Nephron (organoid): ENCODE data around the gene SLC7A14.

ENCODE experiments used
- H3K27ac Mint-ChIP-seq, 3 experiments: 2 replicates each; pipeline ENCODE4 v1.8.0; 2020; ENCODE audit warnings: mixed read lengths in 3 of 3, mild to moderate bottlenecking in 2 of 3, moderate library complexity in 1 of 3
- H3K27me3 Mint-ChIP-seq: 2 replicates; pipeline ENCODE4 v1.8.0; 2021; ENCODE audit warnings: low read depth, mild to moderate bottlenecking, moderate library complexity, mixed read lengths
- H3K36me3 Mint-ChIP-seq: 2 replicates; pipeline ENCODE4 v1.8.0; 2020; ENCODE audit warnings: low read depth, mixed read lengths
- H3K4me1 Mint-ChIP-seq: 2 replicates; pipeline ENCODE4 v1.8.0; 2020; ENCODE audit warnings: mixed read lengths
- H3K4me3 Mint-ChIP-seq, 3 experiments: 2 replicates each; pipeline ENCODE4 v1.8.0; 2020; ENCODE audit warnings: mild to moderate bottlenecking in 3 of 3, mixed read lengths in 3 of 3, moderate library complexity in 2 of 3
- H3K9me3 Mint-ChIP-seq: 2 replicates; pipeline ENCODE4 v1.8.0; 2020; ENCODE audit warnings: mixed read lengths
- CTCF ChIP-seq, 3 experiments: fragments of 200-600 bp; sonication (generic); IDR thresholded peaks; one replicate each; pipeline ENCODE4 v1.5.0; 2021; ENCODE audit warnings: antibody characterized with exemption in 3 of 3; ENCODE audit not compliant: unreplicated experiment in 3 of 3

Gene SLC7A14

GRCh38 chr3:170413291-170413690, 172.6 kb downstream of the SLC7A14 start:
- H3K4me3 Mint-ChIP-seq = no peak overlapping the region
- H3K27ac Mint-ChIP-seq = no peak overlapping the region
- H3K27me3 Mint-ChIP-seq = peaks cover 4% of the 10 kb centered on the region
- TF ChIP-seq CTCF (IDR thresholded peaks at IDR 0.05; ENCODE audit: unreplicated experiment in 3 of 3) = no peak
- peaks cover 25% of the 10 kb centered on the region for H3K4me1 Mint-ChIP-seq
- H3K9me3 Mint-ChIP-seq = no peaks in the 10 kb centered on the region
- peaks cover 2% of the 10 kb centered on the region for H3K36me3 Mint-ChIP-seq

GRCh38 chr3:170410428-170411029, 175.3 kb downstream of the SLC7A14 start:
- H3K4me3 Mint-ChIP-seq = no peak overlapping the region
- peak; percentile 59 to 66 (median 61) for TF ChIP-seq CTCF (IDR thresholded peaks at IDR 0.05; ENCODE audit: unreplicated experiment in 3 of 3)
- H3K9me3 Mint-ChIP-seq = no peaks in the 10 kb centered on the region
- peak overlapping the region in 2 of 3 experiments; percentile 25 to 35 for H3K27ac Mint-ChIP-seq
- H3K27me3 Mint-ChIP-seq = no peaks in the 10 kb centered on the region
- H3K36me3 Mint-ChIP-seq = no peaks in the 10 kb centered on the region
- peaks cover 8% of the 10 kb centered on the region for H3K4me1 Mint-ChIP-seq
